GM12878 (cell line): ENCODE measurements around the gene ACYP1. TPM values are rescaled to one million over a fixed set of nuclear protein-coding genes. Genes with fewer than 3 reads are reported as not detected.

Experiments
- ATAC-seq: fragments of 200-7000 bp; cut with Tn5 transposase; 3 replicates; pipeline ENCODE4 v1.9.1; 2020; ENCODE audit warnings: mild to moderate bottlenecking, moderate library complexity
- BruUV-seq: library from RNA; stranded (reverse); fragments of 400-500 nt; replicated peaks from 2 replicates; lab custom pipeline; 2021; lab: Mats Ljungman, UMichigan
- CTCF ChIA-PET: fragments of 300-600 bp; sonication (Branson Sonifier 250); formaldehyde crosslinking; extraction: SDS; loops from one replicate; lab custom pipeline; 2021; ENCODE audit warnings: inconsistent platforms; lab: Yijun Ruan, JAX
- POLR2A ChIA-PET: fragments of 350-600 bp; formaldehyde crosslinking; extraction: SDS; loops from one replicate; lab custom pipeline; 2021; ENCODE audit warnings: inconsistent platforms; lab: Charles Lee
- RAD21 ChIA-PET: fragments of 300-600 bp; sonication (Branson Sonifier 250); formaldehyde crosslinking; loops from one replicate; lab custom pipeline; 2023; ENCODE audit warnings: antibody characterized with exemption; ENCODE audit not compliant: unreplicated experiment; lab: Charles Lee
- SMC1A ChIA-PET: fragments of 300-600 bp; sonication (Branson Sonifier 250); formaldehyde crosslinking; loops from one replicate; lab custom pipeline; 2023; ENCODE audit not compliant: unreplicated experiment, uncharacterized antibody; lab: Charles Lee
- DNase-seq: peaks from one replicate; pipeline ENCODE4 v3.0.0-alpha.2; 2011; ENCODE audit warnings: low read depth, low spot score
- FAIRE-seq: peaks from 3 replicates; lab custom pipeline; 2011; peaks lifted over from hg19 to GRCh38; lab: Jason Lieb, UNC
- H2AFZ ChIP-seq: 2 replicates; pipeline ENCODE4 v1.6.0; 2011; ENCODE audit warnings: low read depth, low read length, control low read depth; ENCODE audit not compliant: control insufficient read depth
- H3K27ac ChIP-seq: 2 replicates; pipeline ENCODE4 v1.5.1; 2011; ENCODE audit warnings: control low read depth; ENCODE audit not compliant: control insufficient read depth, insufficient read depth
- H3K27me3 ChIP-seq, 2 experiments: replicated peaks in 1 of 2; 2 replicates each; pipeline versions ENCODE4 v1.6.0 to v1.6.1; 2011; ENCODE audit warnings: low read length in 1 of 2; ENCODE audit not compliant: control insufficient read depth in 2 of 2, insufficient read depth in 2 of 2
- H3K36me3 ChIP-seq, 2 experiments: 2 replicates each; pipeline ENCODE4 v1.5.1; 2011; ENCODE audit warnings: low read length in 1 of 2; ENCODE audit not compliant: control insufficient read depth in 2 of 2, insufficient read depth in 2 of 2
- H3K4me1 ChIP-seq: 2 replicates; pipeline ENCODE4 v1.6.1; 2011; ENCODE audit warnings: mild to moderate bottlenecking, low read length, moderate library complexity, mixed read lengths; ENCODE audit not compliant: control insufficient read depth, insufficient read depth
- H3K4me2 ChIP-seq: 2 replicates; pipeline ENCODE4 v1.6.0; 2011; ENCODE audit warnings: control low read depth; ENCODE audit not compliant: control insufficient read depth, insufficient read depth
- H3K4me3 ChIP-seq: fragments of 200-600 bp; sonication (generic); 2 replicates; pipeline ENCODE4 v1.5.1; 2016
- H3K79me2 ChIP-seq: 2 replicates; pipeline ENCODE4 v1.6.0; 2011; ENCODE audit warnings: low read length; ENCODE audit not compliant: control insufficient read depth, insufficient read depth
- H3K9ac ChIP-seq: 2 replicates; pipeline ENCODE4 v1.8.0; 2011; ENCODE audit warnings: low read length, control low read depth, mixed read lengths; ENCODE audit not compliant: control insufficient read depth, insufficient read depth
- H3K9me3 ChIP-seq: replicated peaks from 3 replicates; pipeline ENCODE4 v1.5.1; 2011; ENCODE audit warnings: mild to moderate bottlenecking, low read length; ENCODE audit not compliant: control insufficient read depth, insufficient read depth
- H4K20me1 ChIP-seq: 2 replicates; pipeline ENCODE4 v1.6.0; 2011; ENCODE audit not compliant: control insufficient read depth, insufficient read depth
- BHLHE40 ChIP-seq, 2 experiments: fragments of 450-650 bp in 1 of 2; IDR thresholded peaks; 2 replicates each; pipeline ENCODE4 v1.6.1; 2011 to 2017; ENCODE audit warnings: low read depth in 2 of 2, borderline replicate concordance in 1 of 2, improper control_type of control experiment in 1 of 2, low read length in 1 of 2, mild to moderate bottlenecking in 1 of 2
- CHD1 ChIP-seq: IDR thresholded peaks from 2 replicates; pipeline ENCODE4 v1.6.1; 2012; ENCODE audit warnings: low read depth, low read length, improper control_type of control experiment
- CHD4 ChIP-seq: fragments of 200-600 bp; sonication (generic); IDR thresholded peaks from 2 replicates; pipeline ENCODE4 v1.6.1; 2016; ENCODE audit warnings: mild to moderate bottlenecking
- CREB1 ChIP-seq: IDR thresholded peaks from 2 replicates; pipeline ENCODE4 v1.6.1; 2012; ENCODE audit warnings: low read depth, mild to moderate bottlenecking, inconsistent platforms
- ETV6 ChIP-seq, 2 experiments: fragments of 450-650 bp in 1 of 2; IDR thresholded peaks in 1 of 2; conservative IDR thresholded peaks in 1 of 2; 2 replicates each; pipeline ENCODE4 v1.6.1; 2014; ENCODE audit warnings: antibody characterized with exemption in 1 of 2, borderline replicate concordance in 1 of 2, low read depth in 1 of 2, mild to moderate bottlenecking in 1 of 2, moderate library complexity in 1 of 2
- FOXM1 ChIP-seq: IDR thresholded peaks from 2 replicates; pipeline ENCODE4 v1.6.1; 2012; ENCODE audit warnings: low read depth, mild to moderate bottlenecking, inconsistent platforms, low read length, moderate library complexity
- HDAC2 ChIP-seq: fragments of 200-600 bp; sonication (generic); IDR thresholded peaks from 2 replicates; pipeline ENCODE4 v1.6.1; 2017
- HDGF ChIP-seq: fragments of 450-650 bp; IDR thresholded peaks from 2 replicates; pipeline ENCODE4 v1.6.1; 2016; ENCODE audit warnings: antibody characterized with exemption
- IKZF2 ChIP-seq, 2 experiments: fragments of 450-650 bp; IDR thresholded peaks; 2 replicates each; pipeline ENCODE4 v1.6.1; 2017; ENCODE audit warnings: mild to moderate bottlenecking in 2 of 2, moderate library complexity in 2 of 2
- KLF5 ChIP-seq: fragments of 450-650 bp; IDR thresholded peaks from 2 replicates; pipeline ENCODE4 v1.6.1; 2014; ENCODE audit warnings: mild to moderate bottlenecking; ENCODE audit not compliant: partially characterized antibody
- MYC ChIP-seq: IDR thresholded peaks from 2 replicates; pipeline ENCODE4 v1.6.1; 2011; ENCODE audit warnings: mild to moderate bottlenecking, low read length, moderate library complexity, inconsistent platforms; ENCODE audit not compliant: insufficient read depth, insufficient replicate concordance, insufficient read length, severe bottlenecking
- NBN ChIP-seq: fragments of 450-650 bp; IDR thresholded peaks from 2 replicates; pipeline ENCODE4 v1.6.1; 2016
- NFIC ChIP-seq: IDR thresholded peaks from 2 replicates; pipeline ENCODE4 v1.6.1; 2012; ENCODE audit warnings: low read depth, mild to moderate bottlenecking, inconsistent platforms, low read length, moderate library complexity
- PBX3 ChIP-seq: IDR thresholded peaks from 2 replicates; pipeline ENCODE4 v1.6.1; 2011; ENCODE audit warnings: mild to moderate bottlenecking, low read depth, low read length, moderate library complexity; ENCODE audit not compliant: insufficient replicate concordance
- POU2F2 ChIP-seq: IDR thresholded peaks from 3 replicates; pipeline ENCODE4 v1.6.1; 2011; ENCODE audit warnings: low read depth, mild to moderate bottlenecking, low read length, borderline replicate concordance
- RFX5 ChIP-seq: IDR thresholded peaks from 2 replicates; pipeline ENCODE4 v1.6.1; 2011; ENCODE audit warnings: low read depth, low read length, improper control_type of control experiment
- SMAD5 ChIP-seq: IDR thresholded peaks from 2 replicates; pipeline ENCODE4 v1.6.1; 2016; ENCODE audit warnings: antibody characterized with exemption, low read depth
- SMC3 ChIP-seq: IDR thresholded peaks from 2 replicates; pipeline ENCODE4 v1.6.1; 2011; ENCODE audit warnings: low read length, improper control_type of control experiment, borderline replicate concordance
- WRNIP1 ChIP-seq: IDR thresholded peaks from 2 replicates; pipeline ENCODE4 v1.6.1; 2011; ENCODE audit warnings: low read depth, low read length, improper control_type of control experiment, borderline replicate concordance
- ZBTB33 ChIP-seq: fragments of 450-650 bp; IDR thresholded peaks from 2 replicates; pipeline ENCODE4 v1.6.1; 2017; ENCODE audit warnings: mild to moderate bottlenecking
- ZNF24 ChIP-seq: fragments of 450-650 bp; IDR thresholded peaks from 2 replicates; pipeline ENCODE4 v1.6.1; 2017; ENCODE audit warnings: antibody characterized with exemption, mild to moderate bottlenecking
- WGBS: methylation state at CpG from one replicate; pipeline ENCODE4 v1.1.6; 2016; ENCODE audit warnings: low lambda C conversion rate; ENCODE audit not compliant: insufficient replicate concordance, insufficient coverage; ENCODE audit errors: missing lambda C conversion rate; 5-methylcytosine and 5-hydroxymethylcytosine counted together
- in situ Hi-C: fragments of 300-500 bp; cut with MboI; formaldehyde crosslinking; loops from 9 replicates; pipeline ENCODE4 v1.14.3; 2018; ENCODE audit warnings: mixed read lengths
- intact Hi-C: fragments of 100-400 bp; cut with micrococcal nuclease; formaldehyde crosslinking; loops from one replicate; pipeline ENCODE4 v1.14.2; 2022; ENCODE audit not compliant: unreplicated experiment
- polyA plus RNA-seq, 11 experiments: library from polyadenylated mRNA; depleted of rRNA in 4 of 11; unstranded in 6 of 11; stranded (reverse) in 5 of 11; fragments of >200 nt; fragmentation: Nextera tagmentation in 4 of 11; fragmentation: Illumina TruSeq in 1 of 11; extraction: Ambion mirVana in 4 of 11; extraction: Trizol in 1 of 11; gene quantifications; 1 replicate in 1 of 11; 2 replicates in 10 of 11; pipeline versions ENCODE4 v1.2.1 to v1.2.3, GENCODE V29; 2011 to 2016; ENCODE audit warnings: inconsistent platforms in 2 of 11, missing spikeins in 2 of 11, low read depth in 1 of 11
- total RNA-seq, 4 experiments: library from RNA; depleted of rRNA in 3 of 4; stranded (reverse); fragments of >200 nt in 3 of 4; fragmentation: Illumina TruSeq in 1 of 4; extraction: Trizol in 1 of 4; gene quantifications; 2 replicates each; pipeline versions ENCODE4 v1.2.1 to v1.2.3, GENCODE V29; 2013 to 2021

Gene ACYP1
- total and polyA plus RNA-seq, 10 of the 15 experiments (the other 5 are each of a cell fraction or from before 2014, with no cell fraction given), result 18.2 to 52.6 (median 43.5) TPM

- in situ Hi-C loops, result no loop called here
- no peak overlapping the region for H3K27ac ChIP-seq
- no TSS peak for BruUV-seq
- no peaks in the 10 kb centered on the region for H4K20me1 ChIP-seq
- SMC1A ChIA-PET, result interaction anchor here (0.8 to 1.5 kb wide), 3 partner anchors 11 to 66 kb away, joined by 3 to 4 read pairs (median 3); no protein-coding TSS in a partner anchor
- H3K4me3 ChIP-seq, result peak overlapping the region; percentile 79
- H2AFZ ChIP-seq, result peak overlapping the region; percentile 96
- WGBS, result 52% methylated on average over 10 of the region's 12 CpGs
- H3K9me3 ChIP-seq, result no peaks in the 10 kb centered on the region
- peak overlapping the region; percentile 91 for H3K4me2 ChIP-seq
- H3K27me3 ChIP-seq, result no peaks in the 10 kb centered on the region
- RAD21 ChIA-PET, result interaction anchor here (0.8 kb wide), 2 partner anchors 18 to 66 kb away, joined by 3 read pairs; no protein-coding TSS in a partner anchor
- ATAC-seq, result no peak
- intact Hi-C loops, result no loop called here
- FAIRE-seq, result no peak
- peaks cover 8% of the 10 kb centered on the region for H3K4me1 ChIP-seq
- DNase-seq, result no peak
- no peaks in the 10 kb centered on the region for H3K36me3 ChIP-seq
- peak overlapping the region; percentile 66 for H3K9ac ChIP-seq
- peaks cover 7% of the 10 kb centered on the region for H3K79me2 ChIP-seq
- POLR2A ChIA-PET, result interaction anchor here (1.0 to 1.2 kb wide), 3 partner anchors 13 to 106 kb away, joined by 3 read pairs; no protein-coding TSS in a partner anchor
- CTCF ChIA-PET, result interaction anchor here (0.9 to 1.6 kb wide), 5 partner anchors 16 to 371 kb away, joined by 3 to 6 read pairs (median 3); no protein-coding TSS in a partner anchor
- TF ChIP-seq POU2F2 (no peak), SMAD5 (0 out of 2 replicates have a peak, but pooled peaks have one; percentile 3), PBX3 (no peak), WRNIP1 (no peak), CHD1 (no peak), NBN (no peak), HDGF (no peak), NFIC (no peak), MYC (no peak), SMC3 (no peak), CREB1 (no peak), BHLHE40 (IDR thresholded peaks at IDR 0.05; ENCODE audit: borderline replicate concordance in 1 of 2, low read depth in 2 of 2, low read length in 1 of 2) (peak in 1 of 2 experiments; percentile 1; a peak in 1 of 4 replicates), ZNF24 (no peak), FOXM1 (no peak), IKZF2 (IDR thresholded peaks at IDR 0.05) (0 out of 4 replicates have a peak, but pooled peaks of 1 of the 2 experiments have one; percentile 1), KLF5 (no peak), ETV6 (conservative IDR thresholded peaks at IDR 0.05 in 1 of 2, IDR thresholded peaks at IDR 0.05 in 1 of 2; ENCODE audit: borderline replicate concordance in 1 of 2, low read depth in 1 of 2) (no peak), HDAC2 (no peak), CHD4 (no peak), ZBTB33 (0 out of 2 replicates have a peak, but pooled peaks have one; percentile 7), RFX5 (no peak)
- TF ChIP-seq, all 136 proteins: peak for 4
Measured at GRCh38 chr14:75069811-75070145, 6.0 kb upstream of the ACYP1 start.
